EL (cell line): ENCODE results near the gene GPD2.
A peak's percentile ranks its signal among the peaks of the same experiment; 100 is the strongest.

ENCODE experiments used
- DNase-seq: peaks from one replicate; pipeline ENCODE4 v3.0.0-alpha.2; 2016

GPD2 gene

DNA sequence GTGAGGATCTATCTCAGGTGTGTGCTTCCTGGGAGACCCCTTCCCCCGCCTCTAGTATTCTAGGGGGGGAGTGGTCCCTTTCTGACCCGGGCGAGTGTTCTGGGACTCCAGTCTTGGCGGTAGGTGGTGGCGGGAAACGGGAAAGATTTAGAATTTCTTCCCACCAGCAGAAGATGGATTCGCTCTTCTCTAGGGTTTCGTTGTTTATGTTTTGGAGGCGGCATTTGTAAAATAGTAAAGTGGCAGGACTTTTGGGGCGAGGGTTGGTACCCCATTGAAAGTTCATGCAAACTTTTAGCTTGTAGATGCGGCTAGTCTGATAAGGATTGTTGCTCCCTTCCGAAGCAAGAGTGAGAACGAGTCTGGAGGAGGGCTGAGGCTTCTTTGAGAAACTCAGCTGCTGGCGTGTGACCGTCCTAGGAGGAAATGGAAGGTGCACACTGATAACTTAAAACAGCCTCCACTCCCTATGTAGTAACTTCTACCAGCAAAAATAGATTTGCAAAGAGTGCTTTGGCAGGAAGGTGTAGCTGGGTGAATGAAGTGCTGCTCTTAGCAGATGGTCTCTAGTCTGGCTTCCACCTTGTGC is 412 bp downstream of the GPD2 start:
- peak; percentile 45 for DNase-seq

DNA sequence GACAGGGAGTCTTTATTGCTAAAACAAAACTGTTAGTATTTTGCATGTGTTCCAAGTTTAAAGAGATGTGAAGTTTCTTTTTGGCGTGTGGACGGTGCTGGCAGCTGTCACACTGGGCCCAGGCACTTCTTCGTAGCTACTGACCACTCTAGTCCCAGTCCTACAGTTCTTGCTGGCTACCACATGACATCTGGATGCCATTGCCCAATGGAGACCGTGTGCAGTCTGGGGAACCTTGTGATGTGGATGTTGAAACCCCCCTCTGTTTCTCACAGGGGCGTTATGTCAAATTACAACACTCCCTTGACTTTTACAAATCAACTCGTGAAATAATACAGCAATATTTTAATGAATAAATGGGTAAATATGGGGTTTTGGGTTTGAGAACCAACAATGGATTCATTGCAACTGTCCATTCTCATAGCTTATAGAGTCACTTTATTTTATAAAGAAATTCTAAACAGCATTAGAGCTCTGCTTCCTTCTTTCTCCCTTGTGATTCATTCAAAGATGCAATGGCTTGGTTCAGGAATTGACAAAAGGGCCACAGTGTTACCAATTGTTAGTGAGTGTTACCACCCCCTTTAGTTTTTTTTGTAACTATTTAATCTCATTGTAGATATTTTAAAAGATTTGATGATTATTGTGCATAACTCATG is 1.2 kb downstream of the GPD2 start:
- peak; percentile 37 for DNase-seq

DNA sequence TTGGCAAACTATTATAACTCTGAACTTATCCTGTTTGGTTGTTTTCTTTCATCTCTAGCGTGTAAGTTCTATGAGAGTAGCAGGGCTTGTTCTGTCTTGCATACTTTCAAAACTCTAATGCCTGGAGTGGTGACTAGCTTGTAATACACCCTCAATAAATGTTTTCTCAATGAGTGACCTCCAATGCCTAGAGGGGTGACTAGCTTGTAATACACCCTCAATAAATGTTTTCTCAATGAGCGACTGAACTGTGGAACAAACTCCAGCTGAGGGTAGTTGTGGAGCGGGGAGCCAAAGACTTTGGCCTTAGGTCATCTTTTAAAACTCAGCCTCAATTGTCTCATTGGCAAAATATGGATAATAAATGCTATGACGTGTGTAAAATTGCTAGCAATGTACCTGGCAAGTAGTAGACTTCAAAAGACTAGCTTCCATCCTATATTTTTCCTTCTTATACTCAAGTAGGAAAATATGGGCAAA is 1.8 kb downstream of the GPD2 start:
- peak; percentile 50 for DNase-seq

DNA sequence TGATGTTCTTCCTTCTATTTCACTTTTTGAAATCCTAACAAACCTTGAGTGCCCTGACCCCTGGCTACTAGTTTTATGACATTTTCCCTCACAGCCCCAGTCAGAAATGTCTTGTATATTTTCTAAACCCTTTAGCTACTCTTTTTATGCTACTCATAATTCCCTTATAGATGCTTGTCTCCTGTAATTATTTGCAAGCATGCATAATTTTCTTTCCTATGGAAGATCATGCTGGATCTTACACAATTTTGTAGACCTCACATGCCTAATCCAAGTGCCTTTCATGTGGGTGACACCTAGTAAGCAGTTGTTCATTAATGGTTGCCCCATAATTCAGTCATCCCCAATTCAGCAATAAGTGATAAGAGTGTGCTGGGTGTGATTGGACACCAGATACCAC is 6.9 kb downstream of the GPD2 start:
- DNase-seq, result no peak

DNA sequence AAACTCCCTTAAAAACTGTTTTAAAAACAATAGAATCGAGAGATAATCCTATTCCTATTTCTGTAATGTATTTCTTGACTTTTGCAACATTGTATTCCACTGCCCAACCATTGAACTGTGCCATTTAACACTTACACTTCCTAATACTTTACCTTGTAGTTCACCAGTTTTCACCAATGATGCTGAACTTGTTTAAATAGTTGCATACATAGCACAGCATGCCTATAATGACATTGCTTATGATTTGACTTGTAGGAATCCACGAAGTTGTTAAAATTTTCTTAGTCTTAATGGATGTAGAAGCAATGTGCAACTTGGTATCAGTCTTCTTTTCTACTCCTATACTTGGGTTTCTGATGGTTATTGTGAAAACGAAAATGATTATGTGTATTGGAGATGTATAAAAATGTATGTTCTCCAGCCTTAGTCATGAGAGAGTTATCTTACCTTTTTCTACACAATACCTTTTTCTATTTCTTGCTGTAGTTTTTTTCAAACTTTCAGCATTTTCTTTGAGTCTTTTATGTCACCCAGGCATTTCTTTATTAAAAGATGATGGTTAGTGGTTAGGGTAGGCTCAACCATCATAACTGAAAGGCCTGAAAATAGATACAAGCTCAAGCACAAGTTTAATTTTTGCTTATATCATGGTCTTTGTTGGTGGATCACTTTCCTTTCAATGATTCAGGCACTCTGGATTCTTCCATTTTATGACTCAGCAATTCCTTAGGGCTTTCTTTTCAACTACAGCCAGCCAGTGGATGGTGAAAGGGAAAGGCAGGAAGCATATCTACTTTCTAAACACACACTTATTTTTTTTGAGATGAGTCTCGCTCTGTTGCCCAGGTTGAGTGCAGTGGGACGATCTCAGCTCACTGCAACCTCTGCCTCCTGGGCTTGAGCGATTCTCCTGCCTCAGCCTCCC is 9.4 kb downstream of the GPD2 start:
- peak; percentile 81 for DNase-seq

DNA sequence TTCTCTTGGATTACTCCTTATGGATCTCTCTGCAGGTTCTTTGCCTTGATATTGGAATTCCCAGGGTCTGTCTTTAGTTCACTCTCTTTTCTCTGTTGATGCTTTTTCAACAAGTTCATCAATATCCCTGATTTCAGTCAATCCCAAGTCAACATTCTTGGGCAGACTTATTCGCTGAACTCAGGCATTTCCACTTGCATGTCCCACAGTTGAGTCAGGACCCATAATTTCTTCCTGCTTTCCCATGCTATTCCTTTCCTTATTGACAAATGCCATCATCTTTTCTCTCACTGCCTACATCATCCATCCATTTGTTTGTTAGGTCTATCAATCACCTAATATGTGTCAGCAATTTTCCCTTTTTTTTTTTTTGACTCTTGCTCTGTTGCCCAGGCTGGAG is 11.6 kb downstream of the GPD2 start:
- no peak for DNase-seq

DNA sequence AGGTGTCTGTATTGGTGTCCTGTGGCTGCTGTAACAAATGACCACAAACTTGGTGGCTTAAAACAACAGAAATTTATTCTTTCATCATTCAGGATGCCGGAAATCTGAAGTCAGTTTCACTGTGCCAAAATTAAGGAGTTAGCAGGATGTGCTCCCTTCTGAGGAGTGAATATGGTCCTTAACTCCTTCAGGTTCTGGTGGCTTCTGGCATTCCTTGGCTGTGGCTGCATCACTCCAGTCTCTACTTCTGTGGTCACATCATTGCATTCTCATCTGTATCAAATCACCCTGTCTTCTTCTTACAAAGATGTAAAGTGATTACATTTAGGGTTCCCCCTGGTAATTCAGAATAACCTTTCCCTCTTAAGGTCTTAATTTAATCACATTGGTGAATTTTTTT is 12.6 kb downstream of the GPD2 start:
- no peak for DNase-seq

DNA sequence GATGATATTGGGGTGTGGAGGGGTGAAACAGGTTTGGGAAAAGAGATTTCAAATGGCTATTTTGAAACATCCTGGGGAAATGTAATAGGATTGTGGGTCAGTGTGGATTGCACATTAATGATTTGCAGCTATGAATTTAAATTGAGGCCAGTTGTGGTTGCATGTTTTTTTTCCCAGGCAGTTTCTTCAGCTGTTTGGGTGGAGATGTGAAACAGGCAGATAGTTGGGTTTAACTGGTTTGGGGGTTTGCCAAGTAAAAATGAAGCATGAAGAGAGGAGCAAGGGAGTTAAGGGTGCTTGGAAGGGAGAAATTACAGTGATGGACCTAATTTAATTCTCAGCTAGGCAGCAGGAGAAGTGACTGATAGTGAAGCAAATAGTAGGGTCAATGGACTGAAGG is 16.8 kb downstream of the GPD2 start:
- no peak for DNase-seq

DNA sequence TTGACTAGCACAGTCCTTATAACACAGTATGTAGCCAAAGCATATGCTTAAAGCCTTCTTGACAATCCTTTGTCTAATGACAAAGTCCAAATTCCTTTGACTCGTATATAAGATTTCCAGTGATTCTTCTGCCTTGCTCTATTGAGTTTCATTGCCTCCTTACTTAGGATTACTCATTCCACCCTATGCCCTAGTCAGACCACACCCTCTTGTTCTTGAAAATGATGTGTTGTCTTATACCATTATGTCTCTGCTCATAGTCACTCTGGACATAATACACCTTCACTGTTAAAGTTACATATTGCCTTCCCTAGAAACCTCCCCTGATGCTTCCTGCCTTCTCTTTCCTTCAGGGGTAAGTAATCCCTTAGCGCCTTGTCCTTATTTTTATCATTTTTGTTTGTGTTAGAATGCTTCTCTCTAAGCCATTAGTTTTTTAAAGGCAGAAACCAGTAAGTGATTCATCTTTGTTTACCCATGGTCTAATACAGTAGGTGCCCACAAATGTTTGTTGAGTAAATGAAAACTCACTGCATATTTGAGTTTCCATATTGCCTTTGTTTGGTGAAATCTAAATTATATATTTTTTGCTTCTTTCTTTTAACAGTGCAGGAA is 19.3 kb downstream of the GPD2 start:
- peak; percentile 38 for DNase-seq

DNA sequence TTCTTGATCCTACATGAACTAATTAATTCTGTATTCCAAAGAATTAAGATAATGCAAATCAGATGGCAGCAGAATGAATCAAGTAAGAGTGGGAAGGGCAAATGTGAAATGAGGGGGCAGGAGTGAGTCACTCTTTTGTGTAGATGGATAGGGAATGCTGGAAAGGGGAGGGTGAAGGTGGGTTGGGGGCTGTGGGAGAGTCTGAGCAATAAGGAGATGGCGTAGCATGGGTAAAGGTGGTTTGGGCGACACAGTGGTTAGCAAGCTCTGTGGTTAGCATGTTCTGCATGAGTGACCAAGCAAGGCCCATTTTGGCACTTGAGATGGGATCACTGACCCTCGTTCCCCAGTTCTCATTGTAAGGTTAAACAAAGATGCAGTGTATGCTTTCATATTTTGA is 20.4 kb downstream of the GPD2 start:
- no peak for DNase-seq

DNA sequence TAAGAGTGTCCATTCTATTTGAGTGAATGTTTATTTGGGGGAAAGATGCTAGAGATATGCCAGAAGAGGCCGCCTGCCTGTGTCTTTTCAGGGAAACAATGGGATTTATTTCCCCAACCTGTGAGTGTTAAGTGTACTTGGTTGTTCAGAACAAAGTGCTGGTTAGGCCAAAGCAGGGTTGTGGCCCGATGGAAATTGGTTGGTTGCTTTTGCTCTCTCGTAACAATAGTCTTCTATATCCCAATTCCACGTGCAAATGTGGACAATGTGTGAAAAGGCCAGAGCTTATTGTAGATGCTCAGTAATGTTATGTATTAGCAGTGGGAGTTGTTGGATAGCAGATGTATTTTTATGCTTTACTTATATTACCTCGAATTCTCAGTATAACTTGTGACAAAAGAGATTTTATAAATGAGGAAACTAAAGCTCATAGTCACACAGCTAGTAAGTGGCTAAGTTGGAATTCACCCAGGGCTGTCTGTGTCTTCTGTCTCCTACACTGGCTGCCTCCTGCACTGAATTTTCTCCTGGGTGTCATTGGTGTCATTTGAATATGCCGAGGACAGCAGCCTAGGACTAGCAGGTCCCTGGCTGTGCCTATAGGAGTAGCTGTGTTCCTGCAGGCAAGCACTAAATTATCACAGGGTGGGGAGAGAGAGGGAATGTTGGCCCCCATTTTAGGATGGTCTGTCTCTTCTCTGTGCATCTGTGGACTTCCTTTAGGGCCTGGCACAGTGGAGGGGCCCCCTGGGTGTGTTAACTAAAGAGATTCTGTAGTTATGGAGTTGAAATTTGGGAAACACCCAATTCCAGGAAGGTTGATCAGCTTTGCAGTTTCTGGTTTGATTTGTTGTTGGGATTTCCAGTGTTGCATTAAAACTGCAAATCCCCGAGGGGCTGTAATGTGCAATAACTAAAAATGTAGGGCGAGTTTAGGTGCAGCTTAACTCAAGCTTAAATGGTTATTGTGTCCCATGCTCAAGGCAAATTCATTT is 21.6 kb downstream of the GPD2 start:
- DNase-seq, result no peak

DNA sequence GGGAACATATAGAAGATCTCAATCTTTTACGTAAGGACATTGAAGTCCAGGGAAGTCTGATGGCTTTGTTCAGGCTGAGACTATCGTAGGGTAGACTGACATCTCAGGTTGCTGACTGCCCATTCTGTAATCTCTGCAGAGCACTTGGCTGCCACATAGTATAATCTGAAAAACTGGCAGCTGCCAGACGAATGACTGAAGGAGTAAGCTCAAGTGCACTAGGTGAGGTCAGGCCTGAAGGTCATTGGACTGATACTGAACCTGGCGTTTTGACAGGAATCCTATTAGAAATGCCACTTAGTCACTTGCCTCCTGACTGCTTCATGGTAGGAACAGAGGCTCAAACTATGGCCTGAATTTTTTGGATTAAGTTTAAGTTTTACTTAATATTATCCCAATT is 23.5 kb downstream of the GPD2 start:
- no peak for DNase-seq

DNA sequence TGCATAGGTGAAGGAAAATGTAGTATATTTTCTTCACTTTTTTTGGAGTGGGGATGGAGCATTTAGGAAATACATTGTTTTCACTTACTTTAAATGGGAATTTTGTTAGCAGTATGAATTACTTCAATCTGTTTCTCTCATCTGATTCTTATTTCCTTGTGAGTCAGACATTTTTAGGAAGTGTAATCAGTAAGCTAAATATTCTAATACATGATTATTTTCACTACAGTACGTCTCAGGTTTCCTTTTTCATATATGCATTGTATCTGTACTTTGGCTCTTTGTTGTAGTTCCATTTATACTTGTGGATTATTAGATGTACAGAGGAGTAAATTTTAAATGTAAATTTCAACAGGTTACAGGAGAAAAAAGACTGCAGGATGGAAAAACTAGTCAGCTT is 27.9 kb downstream of the GPD2 start:
- no peak for DNase-seq

DNA sequence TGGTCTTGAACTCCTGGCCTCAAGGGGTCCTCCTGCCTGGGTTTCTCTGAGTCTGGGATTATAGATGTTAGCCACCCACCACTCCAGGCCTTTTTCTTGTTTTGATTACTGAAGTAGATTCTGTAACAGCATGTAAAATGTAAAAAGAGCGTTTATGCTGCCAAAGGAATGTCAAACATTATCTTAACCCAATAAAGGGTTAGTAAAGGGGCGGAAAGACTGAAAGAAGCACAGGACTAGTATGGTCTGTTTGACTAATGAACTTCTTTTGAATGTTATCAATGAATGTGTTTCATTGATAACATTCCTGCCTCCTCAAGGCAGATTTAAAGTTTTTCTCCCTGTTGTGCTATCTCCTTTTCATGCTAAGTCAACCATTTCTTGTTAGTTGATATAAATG is 29.4 kb downstream of the GPD2 start:
- DNase-seq, result no peak

DNA sequence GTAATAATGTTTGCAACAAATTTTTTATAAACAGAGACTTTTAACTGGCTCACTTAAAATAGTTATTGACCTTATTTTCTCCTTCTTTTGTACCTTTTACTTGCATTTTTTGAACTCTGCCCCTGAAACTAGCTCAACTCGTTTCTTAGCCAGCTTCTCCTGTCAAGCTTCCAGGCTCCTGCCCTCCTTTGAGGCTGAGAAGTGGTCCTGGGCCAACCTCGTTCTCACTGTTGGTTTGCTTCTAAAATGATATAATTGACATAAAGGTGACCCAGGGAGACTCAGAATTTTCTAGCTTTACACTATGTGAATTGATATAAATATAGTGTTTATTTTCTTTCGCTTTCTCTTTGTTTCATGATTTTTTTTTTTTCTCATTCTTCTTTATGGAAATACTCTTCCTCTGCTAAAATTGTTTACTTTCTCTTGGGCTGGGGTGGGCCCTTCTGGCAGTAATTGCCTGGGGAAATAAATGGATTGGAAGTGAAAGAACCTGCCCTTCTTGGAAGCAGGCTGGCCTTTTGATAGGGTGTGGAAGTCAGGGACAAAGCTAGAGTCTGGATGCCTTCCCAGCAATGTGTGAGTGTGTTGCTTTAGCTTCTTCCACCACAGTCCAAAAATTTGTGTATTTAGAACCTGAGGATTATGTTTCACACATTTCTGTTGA is 30.7 kb downstream of the GPD2 start:
- peak; percentile 50 for DNase-seq

DNA sequence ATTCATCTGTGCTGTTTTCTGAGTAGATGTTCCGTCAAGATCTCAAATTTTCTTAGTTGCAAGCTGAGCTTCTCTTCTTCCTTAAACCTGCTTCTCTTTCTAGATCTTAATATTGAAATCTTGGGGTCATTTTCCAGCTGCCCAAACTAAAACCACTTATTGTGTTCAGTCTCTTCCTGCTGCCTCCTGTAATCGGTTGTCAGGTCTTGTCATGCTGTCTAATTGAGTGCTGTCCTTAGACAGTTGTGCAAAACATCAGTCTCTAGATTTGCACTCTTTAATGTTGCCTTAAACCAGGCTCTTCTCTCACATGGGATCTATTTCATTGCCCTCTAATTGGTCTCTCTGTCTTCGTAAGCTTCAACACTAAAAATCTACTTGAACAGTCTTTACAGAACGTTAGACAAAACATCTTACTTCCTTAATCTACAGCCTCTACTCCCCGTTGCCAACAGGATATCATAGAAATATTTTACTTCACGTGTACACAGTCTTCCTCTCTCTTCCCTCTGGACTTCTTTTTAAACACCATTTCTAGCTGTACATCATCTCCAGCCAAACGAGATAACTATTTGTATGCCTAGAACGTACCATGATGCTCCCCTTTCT is 34.9 kb downstream of the GPD2 start:
- DNase-seq, result no peak

DNA sequence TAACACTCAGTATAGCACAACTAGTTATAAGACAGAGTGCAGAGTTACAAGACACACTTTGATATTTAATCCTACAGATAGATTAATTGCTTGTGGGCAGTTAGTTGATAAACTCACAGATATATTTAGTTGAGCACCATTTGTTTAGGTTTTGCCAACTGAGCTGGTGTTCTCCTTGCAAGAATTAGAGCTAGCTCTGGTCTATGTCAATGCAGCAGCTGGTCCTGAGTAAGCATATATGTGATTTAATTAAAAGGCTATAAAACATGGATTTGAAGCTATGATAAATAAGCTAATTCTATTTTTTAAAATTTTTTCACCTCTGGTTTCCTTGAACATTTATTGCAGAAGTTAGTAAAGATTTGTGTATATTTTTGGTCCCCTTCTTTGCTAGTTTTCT is 35.6 kb downstream of the GPD2 start:
- DNase-seq, result no peak

DNA sequence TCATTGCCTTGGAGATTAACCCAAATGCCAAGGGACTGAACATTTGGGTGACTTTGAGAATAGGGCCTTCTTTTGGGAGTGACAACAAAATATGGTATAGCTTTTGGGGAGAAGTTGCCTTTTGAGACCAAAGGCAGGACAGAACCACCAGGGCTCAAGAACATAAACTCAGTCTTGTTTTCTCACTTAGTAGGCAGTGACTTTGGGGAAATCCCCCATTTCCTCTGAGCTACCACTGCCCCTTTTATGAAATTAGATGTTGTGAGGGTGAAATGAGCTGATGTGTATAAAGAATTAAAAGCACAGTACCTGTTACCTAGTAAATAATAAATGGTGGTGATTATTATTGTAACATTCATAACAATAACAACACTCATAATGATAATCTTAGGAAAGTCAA is 36.5 kb downstream of the GPD2 start:
- no peak for DNase-seq

DNA sequence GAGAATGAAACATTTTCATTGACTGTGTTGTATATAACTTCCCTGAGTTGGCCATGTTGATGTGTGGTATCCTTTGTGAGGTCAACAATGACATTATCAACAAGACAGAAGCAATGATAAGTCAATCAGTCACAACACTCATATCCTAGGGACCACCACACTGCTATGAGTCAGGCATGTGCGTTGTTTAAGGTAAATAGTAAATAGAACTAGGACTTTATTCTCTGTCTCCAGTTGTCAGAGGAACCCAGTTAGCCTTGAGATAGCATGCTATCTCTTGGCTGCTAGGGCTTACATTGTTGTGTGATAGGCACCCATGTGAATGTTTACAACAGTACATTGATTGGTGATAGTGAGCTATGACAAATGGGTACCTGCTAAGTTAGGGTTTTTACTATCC is 37.3 kb downstream of the GPD2 start:
- DNase-seq, result no peak

DNA sequence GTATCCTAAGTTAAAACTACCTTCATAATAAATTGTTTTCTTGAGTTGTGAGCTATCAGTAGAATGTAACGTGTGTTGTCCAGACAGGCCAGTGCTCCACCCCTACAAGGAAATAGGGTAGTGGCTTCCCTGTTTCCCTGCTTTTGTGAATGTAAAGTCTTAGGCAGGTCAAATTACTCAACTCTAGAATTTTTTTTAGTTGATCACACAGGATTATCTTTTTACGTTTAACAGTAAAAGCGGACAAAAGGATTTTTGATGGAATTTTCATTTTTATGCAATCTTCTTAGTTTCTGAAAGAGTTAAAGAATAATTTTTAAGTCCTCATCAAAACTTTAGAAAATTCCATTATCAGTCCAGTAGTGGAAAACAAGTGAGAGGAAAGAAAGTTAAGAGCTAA is 38.2 kb downstream of the GPD2 start:
- no peak for DNase-seq
